HG03558 (cell line): ENCODE measurements around the gene FSTL5.
"Not testable (repeated sequence)": the region's sequence is repeated elsewhere in the genome, so short reads cannot be mapped to it uniquely, and the experiment has no call there.

Experiments used
- ATAC-seq: cut with Tn5 transposase; IDR thresholded peaks from one replicate; pipeline ENCODE4 v1.9.1; 2021; ENCODE audit warnings: moderate number of reproducible peaks; ENCODE audit not compliant: unreplicated experiment; ENCODE audit errors: extremely low read depth

Gene FSTL5

GRCh38 chr4:161760008-161760407, 403.8 kb downstream of the FSTL5 start:
- no peak for ATAC-seq

- not testable (repeated sequence) for ATAC-seq
These were observed 405.4 kb downstream of the FSTL5 start for GRCh38 chr4:161758412-161758811.

- no peak for ATAC-seq
These were observed 434.9 kb downstream of the FSTL5 start for GRCh38 chr4:161728929-161729328.

- no peak for ATAC-seq
These were observed 441.9 kb downstream of the FSTL5 start for GRCh38 chr4:161721947-161722346.

DNA sequence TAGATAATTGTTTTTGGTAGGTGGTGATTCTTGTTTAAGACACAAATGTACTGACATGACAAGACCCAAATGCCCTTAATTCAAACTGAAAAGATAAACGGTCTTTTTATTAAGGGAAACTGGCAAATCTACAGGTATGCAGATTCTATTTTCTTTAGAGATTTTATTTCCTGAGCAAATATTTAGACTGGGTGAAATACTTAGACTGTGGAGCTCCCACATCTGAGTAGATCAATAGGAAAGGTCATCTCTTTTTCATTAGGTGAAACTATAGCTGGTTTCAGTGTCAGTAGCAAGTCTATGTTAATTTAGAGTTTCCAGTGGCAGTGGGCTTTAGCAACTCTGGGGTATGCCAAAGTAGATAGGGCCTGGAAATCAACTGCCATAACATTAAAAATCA, 446.7 kb downstream of the FSTL5 start:
- no peak for ATAC-seq

GRCh38 chr4:161714931-161715330, 448.9 kb downstream of the FSTL5 start:
- ATAC-seq, result no peak

DNA sequence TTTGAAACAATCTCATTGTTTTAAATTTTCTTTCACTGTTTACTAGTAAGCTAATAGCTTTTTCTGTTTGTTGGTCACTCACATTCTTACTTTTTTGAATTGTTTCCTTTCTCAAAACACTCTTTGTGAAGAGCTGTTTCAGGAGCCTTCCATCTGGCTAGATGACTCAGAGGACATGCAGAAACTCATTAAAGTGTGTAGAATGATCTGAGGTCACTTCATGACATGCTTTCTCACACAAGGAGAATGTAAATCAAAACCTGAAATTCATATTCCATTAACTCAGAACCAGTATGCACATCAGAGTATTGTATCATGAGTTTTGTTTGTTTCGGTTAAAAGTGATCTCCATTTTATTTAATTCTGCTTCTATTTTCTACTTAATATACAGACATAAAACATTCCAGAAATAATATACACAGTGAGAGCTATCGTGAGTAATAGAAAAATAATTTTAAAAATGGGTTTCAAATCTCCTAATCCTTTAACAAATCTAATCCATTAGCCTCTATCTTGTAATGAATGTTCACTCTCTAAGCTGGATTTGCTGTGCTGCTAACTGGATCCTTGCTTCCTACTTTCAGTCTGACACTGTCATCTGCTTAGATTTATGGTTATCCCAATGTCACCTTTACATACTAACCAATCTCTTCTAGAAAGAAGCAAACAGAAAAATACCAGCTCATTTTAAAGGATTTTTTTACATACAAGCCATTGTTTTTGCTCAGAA, 449.6 kb downstream of the FSTL5 start:
- ATAC-seq, result no peak

- no peak for ATAC-seq
These were observed 459.1 kb downstream of the FSTL5 start for GRCh38 chr4:161704653-161705052.

- no peak for ATAC-seq
These were observed 459.8 kb downstream of the FSTL5 start for GRCh38 chr4:161704040-161704439.

DNA sequence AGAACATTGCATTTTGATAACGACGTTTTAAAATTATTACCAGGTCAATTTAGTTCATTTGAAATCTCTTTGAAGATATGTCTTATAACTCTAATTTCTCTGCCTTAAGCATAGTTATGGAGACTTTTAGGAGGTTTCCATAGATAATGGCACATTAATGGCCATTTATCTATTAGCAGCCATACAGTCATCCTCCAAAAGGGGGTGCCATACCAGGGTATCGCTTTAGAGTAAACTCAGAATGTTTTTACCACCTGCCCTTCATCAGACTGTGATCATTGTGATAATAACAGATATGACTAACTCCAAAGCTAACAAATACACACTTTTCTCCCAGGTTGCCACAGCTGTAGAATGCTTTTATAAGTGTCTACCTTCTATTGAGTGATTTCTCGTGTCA, 461.5 kb downstream of the FSTL5 start:
- ATAC-seq, result no peak

GRCh38 chr4:161696944-161697343, 466.9 kb downstream of the FSTL5 start:
- no peak for ATAC-seq

GRCh38 chr4:161680146-161680545, 483.7 kb downstream of the FSTL5 start:
- no peak for ATAC-seq

DNA sequence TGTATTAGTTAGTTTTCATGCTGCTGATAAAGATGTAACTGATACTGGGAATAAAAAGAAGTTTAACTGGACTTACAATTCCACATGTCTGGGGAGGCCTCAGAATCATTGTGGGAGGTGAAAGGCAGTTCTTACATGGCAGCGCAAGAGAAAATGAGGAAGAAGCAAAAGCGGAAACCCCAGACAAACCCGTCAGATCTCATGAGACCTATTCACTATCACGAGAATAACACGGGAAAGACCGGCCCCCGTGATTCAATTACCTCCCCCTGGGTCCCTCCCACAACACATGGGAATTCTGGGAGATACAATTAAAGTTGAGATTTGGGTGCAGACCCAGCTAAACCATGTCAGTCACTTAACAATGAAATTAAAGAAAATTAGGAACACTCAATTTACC, 499.1 kb downstream of the FSTL5 start:
- no peak for ATAC-seq

DNA sequence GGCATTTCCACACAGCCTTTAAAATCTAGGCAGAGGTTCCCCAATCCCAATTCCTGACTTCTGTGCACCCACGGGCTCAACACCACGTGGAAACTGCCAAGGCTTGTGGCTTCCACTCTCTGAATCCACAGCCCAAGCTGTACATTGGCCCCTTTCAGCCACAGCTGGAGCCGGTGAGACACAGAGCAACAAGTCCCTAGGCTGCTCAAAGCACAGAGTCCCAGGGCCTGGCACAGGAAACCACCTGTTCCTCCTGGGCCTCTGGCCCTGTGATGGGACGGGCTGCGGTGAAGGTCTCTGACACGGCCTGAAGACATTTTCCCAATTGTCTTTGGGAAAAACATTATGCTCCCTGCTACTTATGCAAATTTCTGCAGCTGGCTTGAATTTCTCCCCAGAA, 500.0 kb downstream of the FSTL5 start:
- ATAC-seq, result no peak

- ATAC-seq, result no peak
These were observed 505.1 kb downstream of the FSTL5 start for GRCh38 chr4:161658676-161659075.

DNA sequence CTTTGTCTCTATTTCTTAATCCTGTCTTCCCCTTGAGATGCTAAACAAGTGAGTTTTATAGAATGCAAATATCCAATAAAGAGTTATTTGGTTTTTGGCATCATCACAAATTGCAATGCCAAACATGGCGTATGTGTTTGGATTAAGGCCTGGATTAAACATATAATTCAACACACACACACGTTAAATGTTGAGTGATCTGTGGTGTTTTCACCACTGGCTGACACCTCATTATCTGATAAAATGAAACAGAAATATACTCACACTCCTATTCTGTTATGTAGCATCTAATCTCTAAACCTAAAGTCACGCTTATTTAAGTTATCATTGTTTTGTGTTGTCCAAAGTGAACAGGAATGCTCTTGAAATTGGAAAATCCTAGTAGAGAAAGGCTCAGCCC, 506.2 kb downstream of the FSTL5 start:
- ATAC-seq, result no peak

- ATAC-seq, result no peak
These were observed 507.2 kb downstream of the FSTL5 start for GRCh38 chr4:161656594-161656993.

GRCh38 chr4:161655148-161655547, 508.7 kb downstream of the FSTL5 start:
- ATAC-seq, result no peak

DNA sequence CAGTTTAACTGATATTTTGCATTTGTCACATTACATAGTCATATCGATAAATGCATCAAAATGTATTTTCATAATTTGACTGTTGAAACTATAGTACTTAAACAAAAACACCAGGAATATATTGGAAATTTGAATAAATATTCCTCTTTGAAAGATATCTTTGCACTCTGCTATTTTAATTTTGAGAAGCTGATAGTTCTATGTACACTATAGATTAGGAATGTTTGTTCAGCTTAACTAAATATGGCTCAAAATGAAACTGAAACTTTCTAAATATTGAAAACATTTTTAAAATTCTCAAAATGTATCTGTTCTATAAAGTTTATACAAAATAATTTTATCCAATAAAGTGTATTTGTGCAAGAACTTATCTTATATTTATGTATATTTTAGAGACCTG, 510.1 kb downstream of the FSTL5 start:
- no peak for ATAC-seq

GRCh38 chr4:161651586-161651985, 512.2 kb downstream of the FSTL5 start:
- no peak for ATAC-seq

GRCh38 chr4:161650812-161651211, 513.0 kb downstream of the FSTL5 start:
- ATAC-seq, result no peak

GRCh38 chr4:161647757-161648156, 516.0 kb downstream of the FSTL5 start:
- ATAC-seq, result no peak

GRCh38 chr4:161642708-161643107, 521.1 kb downstream of the FSTL5 start:
- ATAC-seq, result no peak
